NOMO-1 treated with dmso at 0.1 percent for 144 hours (cell line): ENCODE results near the gene MAPK6.
A peak's percentile ranks its signal among the peaks of the same experiment; 100 is the strongest.

Experiments used
- DNase-seq: peaks from one replicate; lab custom pipeline; 2025; ENCODE audit not compliant: unreplicated experiment; lab: John Stamatoyannopoulos, UW

The MAPK6 gene

GRCh38 chr15:52010633-52011595 lies 8.1 kb upstream of the MAPK6 start:
- DNase-seq, result no peak

DNA sequence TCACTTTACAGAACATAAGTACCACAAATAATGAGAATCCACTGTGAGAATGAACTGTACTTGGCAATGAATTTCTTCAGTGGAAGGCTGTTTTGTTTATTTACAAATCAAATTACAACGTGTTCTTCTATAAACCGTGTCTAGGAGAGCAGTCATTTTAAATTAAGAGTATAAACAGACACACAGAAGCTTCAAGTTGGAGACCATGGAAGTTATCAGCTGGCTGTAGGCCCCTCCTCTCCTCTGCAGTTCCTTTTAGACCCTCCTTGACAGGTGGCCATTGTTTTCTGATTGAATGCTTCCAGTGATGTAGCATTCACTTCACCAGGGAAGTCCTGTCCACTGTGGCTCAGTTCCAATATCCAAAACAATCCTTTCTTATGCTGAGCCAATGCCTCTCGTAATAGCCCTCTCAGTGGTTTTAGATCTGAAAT lies 7.3 kb upstream of the MAPK6 start:
- no peak for DNase-seq

- no peak for DNase-seq
These were observed 6.8 kb upstream of the MAPK6 start for GRCh38 chr15:52012210-52012609.

DNA sequence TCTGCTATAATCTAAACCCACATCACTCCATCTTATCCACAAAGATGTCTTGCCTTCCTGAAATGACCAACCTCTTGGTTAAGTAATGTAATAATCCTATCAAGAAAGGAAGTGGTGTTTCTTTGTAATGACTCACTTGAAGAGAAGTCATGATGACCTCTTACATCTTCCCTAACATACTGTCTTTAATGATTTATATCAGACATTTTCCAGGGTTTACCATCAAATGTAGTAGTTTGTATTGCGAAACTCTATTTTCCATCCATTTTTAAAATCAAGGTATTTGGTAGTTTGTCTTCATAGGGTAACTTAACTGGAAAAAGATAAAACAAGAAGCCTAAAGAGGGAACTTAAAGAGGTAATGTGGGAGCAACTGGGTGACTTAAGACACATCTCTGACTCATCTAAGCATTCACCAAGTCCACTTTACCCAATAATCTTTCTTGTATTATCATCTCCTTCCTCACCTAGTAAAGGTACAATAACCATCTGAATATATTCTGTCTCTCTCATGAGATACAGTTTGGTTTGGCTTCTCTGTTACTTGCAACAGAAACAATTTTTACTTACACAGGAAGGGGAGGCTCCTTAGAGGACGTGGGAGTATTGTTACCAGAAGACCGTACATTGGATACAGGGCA lies 5.7 kb upstream of the MAPK6 start:
- DNase-seq, result peak; percentile 43

- DNase-seq, result no peak
These were observed 4.4 kb upstream of the MAPK6 start for GRCh38 chr15:52014616-52015015.

DNA sequence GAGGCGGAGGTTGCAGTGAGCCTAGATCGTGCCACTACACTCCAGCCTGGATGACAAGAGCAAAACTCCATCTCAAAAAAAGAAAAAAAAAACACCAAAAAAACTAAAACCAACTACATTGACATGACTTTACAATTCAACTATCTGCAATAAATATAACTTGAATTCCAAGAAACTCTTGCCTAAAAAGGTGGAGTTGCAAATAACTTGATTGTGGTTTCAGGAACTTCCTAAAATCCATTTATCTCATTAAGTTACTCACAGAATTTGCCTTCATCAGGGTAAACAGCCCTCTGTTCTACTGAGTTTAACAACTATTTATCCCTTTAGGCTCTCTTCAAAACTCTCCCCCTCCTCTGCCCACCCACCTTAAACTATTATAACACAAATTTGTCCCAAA lies 2.7 kb upstream of the MAPK6 start:
- DNase-seq, result no peak

DNA sequence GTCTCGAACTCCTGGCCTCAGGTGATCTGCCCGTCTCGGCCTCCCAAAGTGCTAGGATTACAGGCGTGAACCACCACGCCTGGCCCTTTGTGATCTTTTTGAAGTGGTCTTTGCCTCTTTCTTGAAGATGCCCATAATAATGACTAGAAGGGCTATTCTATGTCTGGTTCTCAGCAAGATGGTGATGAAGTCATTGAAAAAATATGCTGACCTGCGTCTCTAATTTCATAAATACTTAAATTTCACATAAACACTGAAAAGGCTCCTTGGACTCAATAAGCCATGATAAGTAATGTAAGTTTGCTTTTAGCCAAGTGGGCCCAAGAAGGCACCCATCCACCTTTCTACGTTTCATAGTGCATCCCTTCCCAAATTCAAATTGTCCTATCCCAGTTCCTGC lies 775 bp upstream of the MAPK6 start:
- no peak for DNase-seq

DNA sequence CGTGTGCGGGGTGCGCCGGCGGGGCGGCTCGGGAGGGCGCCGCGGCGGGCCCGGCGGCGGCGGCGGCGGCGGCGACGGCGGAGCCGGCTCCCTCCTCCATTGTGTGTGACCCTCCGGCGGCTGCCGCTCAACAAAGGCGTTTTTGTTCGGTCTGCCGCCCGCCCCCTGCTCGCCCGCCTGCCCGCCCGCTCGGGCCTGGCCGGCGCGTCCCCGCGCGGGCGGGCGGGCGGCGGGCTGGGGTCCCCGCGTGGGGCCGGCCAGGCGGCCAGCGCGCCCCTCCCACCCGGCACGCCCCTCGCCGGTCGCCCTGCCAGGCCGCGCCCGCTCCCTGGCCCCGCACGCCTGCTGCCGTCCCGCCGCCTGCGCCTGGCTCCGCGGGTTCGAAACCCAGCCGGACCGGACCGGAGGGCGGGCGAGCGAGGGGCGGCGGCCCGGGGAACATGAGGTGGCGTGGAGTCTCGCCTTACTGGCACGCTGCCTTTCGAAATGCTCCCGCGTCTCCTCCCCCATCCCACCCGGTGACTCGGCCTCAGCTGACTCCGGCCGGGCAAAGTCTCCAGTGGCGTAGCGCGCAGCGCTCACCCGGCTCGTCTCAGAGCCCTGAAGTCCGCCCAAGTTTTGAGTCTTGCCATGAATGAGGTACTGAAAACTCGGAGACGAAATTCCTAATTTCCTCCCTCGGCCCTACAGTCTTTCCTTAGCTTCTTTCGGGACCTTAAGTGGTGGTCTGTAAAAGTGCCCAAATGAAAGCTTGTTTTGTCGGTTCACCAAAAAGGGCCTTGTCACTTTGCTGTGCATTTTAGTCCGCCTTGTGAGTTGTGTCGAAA lies 588 bp downstream of the MAPK6 start:
- peak; percentile 67 for DNase-seq

DNA sequence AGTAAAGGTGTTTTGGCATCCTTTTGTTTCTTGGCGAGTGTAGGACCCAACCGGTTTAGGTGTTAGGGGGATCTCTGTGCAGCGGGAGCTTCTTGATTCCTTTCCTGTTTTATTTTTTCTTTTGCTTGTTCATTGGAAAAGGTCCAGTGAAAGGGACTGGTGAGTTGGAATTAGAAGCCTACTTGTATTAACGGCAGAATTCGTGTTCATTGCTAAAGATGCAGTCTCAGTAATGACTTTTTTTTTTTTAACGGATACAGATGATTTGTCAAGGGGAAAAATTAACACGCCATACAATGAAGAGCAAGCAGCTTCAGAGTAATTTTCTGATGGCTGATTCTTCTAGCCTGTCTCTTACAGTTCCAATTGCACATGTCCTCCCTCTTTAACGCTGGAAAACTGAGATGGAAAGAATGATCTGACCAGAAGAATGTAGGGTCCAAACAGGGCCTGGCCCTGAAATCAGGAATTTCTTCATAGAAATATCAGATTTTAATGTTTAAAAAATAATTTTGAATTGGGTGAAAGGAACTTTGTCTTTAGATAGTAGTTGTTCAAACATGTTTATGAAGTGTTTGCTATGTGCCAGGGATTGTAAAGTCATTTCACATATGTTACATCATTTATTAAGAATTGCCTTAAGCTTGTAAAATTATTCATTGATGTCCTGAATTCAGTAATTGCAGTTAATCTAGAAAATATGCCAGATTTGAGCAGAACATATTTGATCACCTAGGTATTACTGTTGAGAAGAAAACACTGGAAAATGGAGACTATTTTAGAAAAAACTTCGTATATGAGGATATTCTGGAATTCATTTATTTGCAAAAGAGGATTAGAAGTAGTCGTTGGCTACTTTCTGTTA lies 1.4 kb downstream of the MAPK6 start:
- DNase-seq, result no peak

GRCh38 chr15:52021128-52021671 lies 2.2 kb downstream of the MAPK6 start:
- peak; percentile 68 for DNase-seq

GRCh38 chr15:52021892-52022540 lies 3.0 kb downstream of the MAPK6 start:
- no peak for DNase-seq

GRCh38 chr15:52023169-52023922 lies 4.3 kb downstream of the MAPK6 start:
- no peak for DNase-seq

DNA sequence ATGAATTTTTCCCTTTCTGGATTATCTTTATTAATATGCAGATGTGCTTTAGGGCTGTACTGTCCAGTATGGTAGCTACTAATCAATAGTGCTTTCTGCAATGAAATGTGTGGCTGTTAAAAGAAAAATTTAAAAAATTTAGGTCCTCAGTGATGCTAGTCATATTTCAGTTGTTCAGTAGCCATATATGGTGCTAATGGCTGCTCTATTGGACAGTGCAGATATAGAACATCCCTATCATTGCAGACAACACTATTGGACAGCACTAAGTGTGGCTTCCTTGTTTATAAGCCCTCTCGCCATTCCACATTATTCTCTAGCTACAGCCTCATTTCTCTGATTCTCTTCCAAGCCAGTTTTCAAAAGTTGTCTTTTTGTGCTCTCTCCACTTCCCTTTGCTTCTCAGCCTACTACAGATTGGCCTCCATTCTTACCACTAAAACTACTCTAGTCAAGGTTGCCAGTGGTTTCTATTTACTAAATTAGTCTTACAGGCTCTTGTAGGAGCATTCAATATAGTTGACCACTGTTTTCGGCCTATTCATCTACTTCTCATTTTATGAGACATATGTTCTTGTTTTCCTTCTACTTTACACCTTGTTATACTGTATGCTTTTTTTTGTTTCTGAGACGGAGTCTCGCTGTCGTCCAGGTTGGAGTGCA lies 9.5 kb downstream of the MAPK6 start:
- DNase-seq, result no peak

DNA sequence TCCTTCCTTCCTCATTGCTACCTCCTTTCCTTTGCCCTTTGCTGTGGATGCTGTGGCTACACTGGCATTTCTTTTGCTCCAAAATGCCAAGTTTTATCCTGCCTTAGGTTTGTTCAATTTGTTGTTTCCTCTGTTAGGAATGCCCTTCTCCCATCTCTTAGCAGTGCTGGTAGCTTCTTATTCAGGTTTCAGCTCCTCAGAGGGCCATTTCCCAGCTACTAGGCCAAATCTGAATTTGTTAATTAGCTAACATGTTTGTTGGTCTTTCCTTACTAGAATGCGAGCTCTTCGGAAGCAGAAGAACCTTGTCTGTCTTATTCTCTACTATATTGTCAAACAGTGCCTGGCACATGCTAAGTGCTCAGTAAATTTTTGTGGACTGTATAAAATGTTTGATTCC lies 11.0 kb downstream of the MAPK6 start:
- no peak for DNase-seq

GRCh38 chr15:52031556-52031955 lies 12.5 kb downstream of the MAPK6 start:
- DNase-seq, result no peak

DNA sequence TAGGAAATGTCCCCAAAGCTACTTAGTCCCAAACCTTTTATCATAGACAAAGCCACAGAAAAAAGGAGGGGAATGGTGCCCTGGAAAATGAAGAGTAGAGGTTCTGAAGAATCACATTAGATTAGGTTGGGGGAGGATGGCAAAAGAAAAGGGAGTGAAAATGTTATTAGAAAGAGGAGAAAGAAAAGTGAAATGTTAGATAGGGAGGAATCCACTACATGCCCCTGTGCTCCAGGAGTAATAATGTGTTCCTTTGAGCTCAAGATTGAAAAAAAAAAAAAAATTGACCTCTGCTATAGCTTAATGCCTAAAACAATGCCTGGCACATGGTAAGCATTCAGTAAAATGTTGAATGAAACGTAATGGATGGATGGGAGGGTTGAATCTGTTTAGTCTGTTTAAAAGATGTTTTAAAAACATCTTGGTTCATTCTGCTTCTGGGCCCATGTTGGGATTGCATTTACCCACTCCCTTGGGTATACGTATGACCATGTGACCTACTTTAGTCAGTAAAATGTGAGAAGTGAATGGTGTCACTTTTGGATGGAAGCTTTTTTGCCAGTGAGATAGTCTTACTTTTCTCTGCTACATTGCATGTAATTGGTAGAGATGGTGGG lies 19.0 kb downstream of the MAPK6 start:
- DNase-seq, result no peak

GRCh38 chr15:52039925-52040781 lies 21.1 kb downstream of the MAPK6 start:
- peak; percentile 10 for DNase-seq
